CD8-positive, alpha-beta memory T cell (primary cell): Measurements from ENCODE around the gene WIPI1. TPM values are rescaled to one million over a fixed set of nuclear protein-coding genes. Genes with fewer than 3 reads are reported as not detected.
A peak's percentile ranks its signal among the peaks of the same experiment; 100 is the strongest.

ENCODE experiments used
- CTCF ChIA-PET: fragments of 350-600 bp; sonication (Branson Sonifier 250); formaldehyde crosslinking; loops from one replicate; lab custom pipeline; 2021; ENCODE audit warnings: antibody characterized with exemption; lab: Charles Lee
- POLR2A ChIA-PET: fragments of 350-600 bp; sonication (Branson Sonifier 250); formaldehyde crosslinking; loops from one replicate; lab custom pipeline; 2021; ENCODE audit warnings: antibody characterized with exemption; lab: Charles Lee
- DNase-seq, 5 donors: peaks; one replicate each; pipeline versions ENCODE4 v3.0.0 to v3.0.0-alpha.2; 2020 to 2022; ENCODE audit warnings: mixed read lengths in 1 of 5
- H3K27ac ChIP-seq: one replicate; pipeline ENCODE4 v1.7.0; 2013; ENCODE audit warnings: low read depth, mild to moderate bottlenecking, low read length, moderate library complexity
- H3K27me3 ChIP-seq: 2 replicates; pipeline ENCODE4 v1.7.0; 2013; ENCODE audit warnings: low read length, mild to moderate bottlenecking; ENCODE audit not compliant: insufficient read depth, poor library complexity, severe bottlenecking
- H3K36me3 ChIP-seq: 2 replicates; pipeline ENCODE4 v1.7.0; 2013; ENCODE audit warnings: mild to moderate bottlenecking, low read length, moderate library complexity; ENCODE audit not compliant: insufficient read depth
- H3K4me1 ChIP-seq: 2 replicates; pipeline ENCODE4 v1.7.0; 2013; ENCODE audit warnings: mild to moderate bottlenecking, low read length, moderate library complexity; ENCODE audit not compliant: insufficient read depth
- H3K4me3 ChIP-seq: 2 replicates; pipeline ENCODE4 v1.7.0; 2013; ENCODE audit warnings: mild to moderate bottlenecking, low read length
- H3K9me3 ChIP-seq: 2 replicates; pipeline ENCODE4 v1.7.0; 2013; ENCODE audit warnings: mild to moderate bottlenecking, low read length
- H3K27ac Mint-ChIP-seq, 8 donors: one replicate each; pipeline ENCODE4 v1.8.0; 2020 to 2021; ENCODE audit warnings: mixed read lengths in 8 of 8, mild to moderate bottlenecking in 6 of 8, inconsistent platforms in 3 of 8, moderate library complexity in 3 of 8
- H3K27me3 Mint-ChIP-seq, 2 donors: one replicate each; pipeline ENCODE4 v1.8.0; 2020 to 2021; ENCODE audit warnings: mixed read lengths in 2 of 2, mild to moderate bottlenecking in 1 of 2, moderate library complexity in 1 of 2
- H3K36me3 Mint-ChIP-seq, 3 donors: one replicate each; pipeline ENCODE4 v1.8.0; 2020 to 2021; ENCODE audit warnings: mixed read lengths in 3 of 3, inconsistent platforms in 1 of 3, mild to moderate bottlenecking in 1 of 3
- H3K4me1 Mint-ChIP-seq, 3 donors: one replicate each; pipeline ENCODE4 v1.8.0; 2020 to 2021; ENCODE audit warnings: mixed read lengths in 3 of 3, inconsistent platforms in 1 of 3, mild to moderate bottlenecking in 1 of 3
- H3K4me3 Mint-ChIP-seq, 7 donors: one replicate each; pipeline ENCODE4 v1.8.0; 2020 to 2021; ENCODE audit warnings: mixed read lengths in 7 of 7, mild to moderate bottlenecking in 6 of 7, moderate library complexity in 4 of 7, inconsistent platforms in 2 of 7
- H3K9me3 Mint-ChIP-seq, 5 donors: one replicate each; pipeline ENCODE4 v1.8.0; 2020 to 2022; ENCODE audit warnings: mixed read lengths in 5 of 5, mild to moderate bottlenecking in 3 of 5, moderate library complexity in 2 of 5, inconsistent platforms in 1 of 5
- polyA plus RNA-seq: library from polyadenylated mRNA; unstranded; fragments of 300-500 nt; fragmentation: Illumina TruSeq; gene quantifications from one replicate; pipeline ENCODE4 v1.2.3, GENCODE V29; 2021
- total RNA-seq, 2 experiments: library from RNA; stranded (reverse); gene quantifications; one replicate each; pipeline ENCODE4 v1.2.3, GENCODE V29; 2021

WIPI1 gene
- total and polyA plus RNA-seq, 3 experiments from 2014 or later, result 8.2 to 10.3 (median 9.8) TPM

DNA sequence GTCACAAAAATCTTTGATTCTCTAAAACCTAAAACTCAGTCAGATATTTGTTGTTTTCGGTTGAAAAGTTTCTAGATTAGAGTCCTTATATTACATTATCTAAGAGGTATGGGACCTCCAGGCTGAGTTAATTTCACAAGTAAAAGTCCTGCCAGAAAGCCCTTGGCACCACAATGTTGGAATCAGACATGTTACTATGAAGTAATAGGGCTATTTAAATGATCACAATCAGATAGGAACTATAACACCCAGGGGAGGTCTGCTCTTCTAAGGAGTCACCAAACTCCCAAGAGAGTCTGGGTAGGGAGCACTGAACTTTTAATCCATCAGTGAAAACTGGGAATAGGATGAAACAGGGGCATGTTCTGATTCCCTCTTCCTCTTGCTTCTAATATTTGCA lies 54.2 kb downstream of the WIPI1 start:
- H3K9me3 Mint-ChIP-seq, result peaks cover 13 to 34% (median 24%) of the 10 kb centered on the region in 5 donors
- no peak for DNase-seq
- peak overlapping the region in 1 of 8 donors; percentile 37 for H3K27ac Mint-ChIP-seq
- CTCF ChIA-PET, result no interaction called here
- H3K4me1 Mint-ChIP-seq, result peaks cover 16 to 20% (median 20%) of the 10 kb centered on the region in 3 donors
- no peaks in the 10 kb centered on the region for H3K27me3 Mint-ChIP-seq
- no peak overlapping the region for H3K4me3 Mint-ChIP-seq
- Histone ChIP-seq H3K36me3 (no peaks in the 10 kb centered on the region), H3K9me3 (no peaks in the 10 kb centered on the region), H3K27me3 (no peaks in the 10 kb centered on the region), H3K4me1 (peaks cover 24% of the 10 kb centered on the region), H3K27ac (no peak overlapping the region), H3K4me3 (no peak overlapping the region)
- H3K36me3 Mint-ChIP-seq, result peaks cover 16 to 35% (median 20%) of the 10 kb centered on the region in 3 donors
- POLR2A ChIA-PET, result no interaction called here

DNA sequence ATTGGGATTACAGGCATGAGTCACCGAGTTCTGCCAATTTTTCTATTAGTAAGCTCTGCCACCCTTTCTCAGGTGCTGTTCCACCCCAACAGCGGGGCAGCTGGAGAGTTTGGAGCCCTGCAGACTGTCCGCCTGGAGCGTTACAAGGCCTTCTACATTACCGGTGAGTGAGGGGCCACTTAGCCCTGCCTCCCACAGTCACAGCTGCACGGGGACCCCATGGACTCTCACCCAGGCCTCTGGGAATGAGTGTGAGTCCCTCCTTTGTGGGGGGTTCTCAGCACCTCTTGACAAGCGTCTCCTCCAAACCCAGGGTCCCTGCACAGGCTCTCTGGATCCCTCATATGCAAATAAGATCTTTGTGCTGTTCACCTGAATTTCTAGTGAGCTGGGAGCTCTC lies 56.0 kb downstream of the WIPI1 start:
- no peaks in the 10 kb centered on the region for H3K27me3 Mint-ChIP-seq
- Histone ChIP-seq H3K36me3 (no peaks in the 10 kb centered on the region), H3K9me3 (no peaks in the 10 kb centered on the region), H3K4me3 (no peak overlapping the region), H3K4me1 (peaks cover 32% of the 10 kb centered on the region), H3K27ac (no peak overlapping the region), H3K27me3 (no peaks in the 10 kb centered on the region)
- no peak overlapping the region for H3K27ac Mint-ChIP-seq
- peaks cover 5 to 20% (median 10%) of the 10 kb centered on the region in 5 donors for H3K9me3 Mint-ChIP-seq
- peaks cover 25 to 32% (median 29%) of the 10 kb centered on the region in 3 donors for H3K4me1 Mint-ChIP-seq
- H3K4me3 Mint-ChIP-seq, result no peak overlapping the region
- no peak for DNase-seq
- POLR2A ChIA-PET, result interaction anchor here (0.6 kb wide), 1 partner anchor 103 kb away, joined by 7 read pairs; no protein-coding TSS in a partner anchor
- peaks cover 8 to 21% (median 12%) of the 10 kb centered on the region in 3 donors for H3K36me3 Mint-ChIP-seq
- CTCF ChIA-PET, result no interaction called here

DNA sequence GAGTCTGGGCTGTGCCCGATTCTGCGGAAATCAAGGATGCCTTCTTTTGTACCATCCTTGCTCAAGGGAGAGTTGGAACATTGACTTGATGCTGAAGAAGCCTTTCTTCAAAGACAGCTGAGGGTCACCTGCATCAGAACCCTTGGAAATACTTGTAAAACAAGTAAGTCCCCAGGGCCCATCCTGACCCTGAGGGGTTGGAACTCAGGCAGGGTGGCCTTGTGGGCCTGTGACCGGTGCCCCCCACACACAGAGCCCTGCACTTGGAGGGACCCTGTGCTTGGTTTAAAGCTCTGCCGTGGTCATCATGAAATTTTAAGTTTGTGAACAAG lies 56.9 kb downstream of the WIPI1 start:
- no peak for DNase-seq
- CTCF ChIA-PET, result no interaction called here
- Mint-ChIP-seq H3K4me3 (no peak overlapping the region), H3K27ac (peak overlapping the region in 2 of 8 donors; percentile 14 to 42), H3K4me1 (peaks cover 25 to 33% (median 29%) of the 10 kb centered on the region in 3 donors), H3K9me3 (peaks cover 0 to 12% (median 6%) of the 10 kb centered on the region in 5 donors), H3K27me3 (no peaks in the 10 kb centered on the region), H3K36me3 (peaks cover 8 to 14% (median 9%) of the 10 kb centered on the region in 3 donors)
- Histone ChIP-seq H3K4me1 (peaks cover 32% of the 10 kb centered on the region), H3K4me3 (no peak overlapping the region), H3K9me3 (no peaks in the 10 kb centered on the region), H3K27ac (no peak overlapping the region), H3K27me3 (no peaks in the 10 kb centered on the region), H3K36me3 (no peaks in the 10 kb centered on the region)
- POLR2A ChIA-PET, result interaction anchor here (0.6 kb wide), 1 partner anchor 114 kb away, joined by 4 read pairs; no protein-coding TSS in a partner anchor

- peaks cover 2 to 7% (median 6%) of the 10 kb centered on the region in 5 donors for H3K9me3 Mint-ChIP-seq
- H3K4me3 Mint-ChIP-seq, result no peak overlapping the region
- H3K9me3 ChIP-seq, result no peaks in the 10 kb centered on the region
- no peaks in the 10 kb centered on the region for H3K27me3 Mint-ChIP-seq
- H3K36me3 Mint-ChIP-seq, result peaks cover 8 to 12% (median 12%) of the 10 kb centered on the region in 3 donors
- POLR2A ChIA-PET, result interaction anchor here (1.0 to 1.3 kb wide), 2 partner anchors 108 to 110 kb away, joined by 4 to 7 read pairs; partner anchors contain the start of gene ARSG
- no peaks in the 10 kb centered on the region for H3K36me3 ChIP-seq
- H3K27ac Mint-ChIP-seq, result peak overlapping the region in 2 of 8 donors; percentile 42 to 69
- no peaks in the 10 kb centered on the region for H3K27me3 ChIP-seq
- no peak overlapping the region for H3K4me3 ChIP-seq
- H3K27ac ChIP-seq, result no peak overlapping the region
- CTCF ChIA-PET, result interaction anchor here (1.0 to 2.3 kb wide), 18 partner anchors 12 to 204 kb away, joined by 3 to 26 read pairs (median 4); partner anchors contain the start of gene ARSG
- peaks cover 25 to 33% (median 29%) of the 10 kb centered on the region in 3 donors for H3K4me1 Mint-ChIP-seq
- H3K4me1 ChIP-seq, result peaks cover 32% of the 10 kb centered on the region
- DNase-seq, result no peak
Measured at GRCh38 chr17:68399638-68400403, 57.5 kb downstream of the WIPI1 start.

- Histone ChIP-seq H3K27ac (no peak overlapping the region), H3K9me3 (no peaks in the 10 kb centered on the region), H3K4me1 (peaks cover 32% of the 10 kb centered on the region), H3K27me3 (no peaks in the 10 kb centered on the region), H3K4me3 (no peak overlapping the region), H3K36me3 (no peaks in the 10 kb centered on the region)
- H3K27ac Mint-ChIP-seq, result peak overlapping the region in 5 of 8 donors; percentile 26 to 89 (median 51)
- H3K4me3 Mint-ChIP-seq, result peak overlapping the region in 5 of 7 donors; percentile 8 to 76 (median 27)
- H3K27me3 Mint-ChIP-seq, result no peaks in the 10 kb centered on the region
- no peak for DNase-seq
- ChIA-PET CTCF (interaction anchor here (0.7 to 2.3 kb wide), 24 partner anchors 11 to 226 kb away, joined by 3 to 26 read pairs (median 4); partner anchors contain the start of gene ARSG), POLR2A (interaction anchor here (1.0 to 1.3 kb wide), 2 partner anchors 107 to 109 kb away, joined by 4 to 7 read pairs; partner anchors contain the start of gene ARSG)
- peaks cover 7 to 8% (median 7%) of the 10 kb centered on the region in 3 donors for H3K36me3 Mint-ChIP-seq
- peaks cover 25 to 33% (median 29%) of the 10 kb centered on the region in 3 donors for H3K4me1 Mint-ChIP-seq
- H3K9me3 Mint-ChIP-seq, result peaks cover 2 to 5% (median 3%) of the 10 kb centered on the region in 5 donors
Measured at GRCh38 chr17:68398691-68399637, 58.3 kb downstream of the WIPI1 start.

- Histone ChIP-seq H3K27ac (no peak overlapping the region), H3K9me3 (no peaks in the 10 kb centered on the region), H3K4me3 (no peak overlapping the region), H3K36me3 (no peaks in the 10 kb centered on the region), H3K27me3 (no peaks in the 10 kb centered on the region), H3K4me1 (peaks cover 32% of the 10 kb centered on the region)
- DNase-seq, result peak in 1 of 5 donors; percentile 16
- Mint-ChIP-seq H3K4me1 (peaks cover 25 to 33% (median 29%) of the 10 kb centered on the region in 3 donors), H3K9me3 (peaks cover 2 to 5% (median 3%) of the 10 kb centered on the region in 5 donors), H3K36me3 (peaks cover 5 to 9% (median 6%) of the 10 kb centered on the region in 3 donors), H3K27me3 (no peaks in the 10 kb centered on the region), H3K4me3 (peak overlapping the region in 2 of 7 donors; percentile 6 to 38), H3K27ac (peak overlapping the region in 7 of 8 donors; percentile 14 to 81 (median 39))
- ChIA-PET POLR2A (interaction anchor here (0.6 kb wide), 1 partner anchor 8 kb away, joined by 9 read pairs; no protein-coding TSS in a partner anchor), CTCF (interaction anchor here (1.1 to 2.3 kb wide), 2 partner anchors 38 to 132 kb away, joined by 3 to 9 read pairs; no protein-coding TSS in a partner anchor)
Measured at GRCh38 chr17:68397108-68397536, 60.2 kb downstream of the WIPI1 start.
